Activated CD4-positive, alpha-beta T cell treated with anti-CD3 and anti-CD28 coated beads, Interleukin-2, amount 10 ng/mL, durations not matched to agents 24 days and 14 days (primary cell): Measurements from ENCODE around the gene MYADML2. TPM values are rescaled to one million over a fixed set of nuclear protein-coding genes. Genes with fewer than 3 reads are reported as not detected.

Experiments
- DNase-seq: peaks from one replicate; pipeline ENCODE4 v3.0.0; 2022
- H3K27ac Mint-ChIP-seq: one replicate; pipeline ENCODE4 v1.8.0; 2022; ENCODE audit warnings: mild to moderate bottlenecking, mixed read lengths
- H3K27me3 Mint-ChIP-seq: one replicate; pipeline ENCODE4 v1.8.0; 2022; ENCODE audit warnings: mixed read lengths
- H3K36me3 Mint-ChIP-seq: one replicate; pipeline ENCODE4 v1.8.0; 2022; ENCODE audit warnings: low read depth, mild to moderate bottlenecking, mixed read lengths
- H3K4me1 Mint-ChIP-seq: one replicate; pipeline ENCODE4 v1.8.0; 2021; ENCODE audit warnings: mixed read lengths
- H3K4me3 Mint-ChIP-seq: one replicate; pipeline ENCODE4 v1.8.0; 2022; ENCODE audit warnings: mild to moderate bottlenecking, moderate library complexity, mixed read lengths
- H3K9me3 Mint-ChIP-seq: one replicate; pipeline ENCODE4 v1.8.0; 2021; ENCODE audit warnings: mixed read lengths
- intact Hi-C: fragments of 100-400 bp; cut with micrococcal nuclease; formaldehyde crosslinking; loops from one replicate; pipeline ENCODE4 v1.15.1; 2023
- total RNA-seq: library from RNA; stranded (reverse); gene quantifications from 2 replicates; pipeline ENCODE4 v1.2.3, GENCODE V29; 2022

MYADML2 gene
- total RNA-seq, 1 donor from 2014 or later, result not detected

DNA sequence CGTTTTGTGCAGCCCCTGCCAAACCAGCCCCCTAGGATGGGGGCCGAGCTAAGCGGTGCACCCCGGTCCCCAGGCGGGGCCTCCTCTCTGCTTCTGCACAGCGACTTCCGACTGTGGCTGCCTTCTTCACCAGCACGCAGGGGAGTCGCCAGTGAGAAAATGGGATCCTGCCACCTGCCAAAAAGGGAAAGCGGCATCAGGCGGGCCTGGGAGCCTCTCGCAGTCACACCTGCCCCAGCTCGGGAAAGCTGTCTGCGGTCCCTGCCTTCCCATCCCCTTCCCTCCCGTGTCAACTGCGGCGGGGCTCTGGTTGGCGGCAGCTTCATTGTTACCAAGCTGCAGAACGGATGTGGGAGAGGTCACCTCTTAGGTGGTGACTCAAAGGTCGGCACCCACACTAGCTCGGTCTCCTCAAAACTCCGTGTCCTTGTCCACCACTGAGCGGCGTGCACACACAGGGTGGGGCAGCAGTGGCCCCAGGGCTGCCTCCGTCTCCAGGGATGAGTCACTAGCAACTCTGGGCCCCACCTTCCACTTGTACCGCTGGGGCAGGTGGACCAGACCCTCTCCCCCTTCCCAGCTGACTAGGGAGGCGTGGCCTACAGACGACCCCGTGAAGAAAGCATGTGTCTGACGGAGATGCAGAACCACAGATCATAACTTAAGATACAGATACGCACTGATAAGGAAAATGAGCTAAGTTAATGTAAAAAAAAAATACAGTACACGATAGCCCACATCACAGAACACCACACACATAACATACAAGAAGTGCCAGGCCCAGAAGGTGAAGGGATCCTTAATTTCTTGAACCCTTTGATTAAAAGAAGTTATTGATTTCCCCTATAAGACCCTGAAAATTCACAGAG, 34.4 kb downstream of the MYADML2 start:
- peaks cover 37% of the 10 kb centered on the region for H3K36me3 Mint-ChIP-seq
- intact Hi-C loops, result no loop called here
- no peak for DNase-seq
- no peak overlapping the region for H3K4me3 Mint-ChIP-seq
- no peak overlapping the region for H3K27ac Mint-ChIP-seq
- H3K27me3 Mint-ChIP-seq, result no peaks in the 10 kb centered on the region
- H3K4me1 Mint-ChIP-seq, result peaks cover 20% of the 10 kb centered on the region
- H3K9me3 Mint-ChIP-seq, result no peaks in the 10 kb centered on the region

DNA sequence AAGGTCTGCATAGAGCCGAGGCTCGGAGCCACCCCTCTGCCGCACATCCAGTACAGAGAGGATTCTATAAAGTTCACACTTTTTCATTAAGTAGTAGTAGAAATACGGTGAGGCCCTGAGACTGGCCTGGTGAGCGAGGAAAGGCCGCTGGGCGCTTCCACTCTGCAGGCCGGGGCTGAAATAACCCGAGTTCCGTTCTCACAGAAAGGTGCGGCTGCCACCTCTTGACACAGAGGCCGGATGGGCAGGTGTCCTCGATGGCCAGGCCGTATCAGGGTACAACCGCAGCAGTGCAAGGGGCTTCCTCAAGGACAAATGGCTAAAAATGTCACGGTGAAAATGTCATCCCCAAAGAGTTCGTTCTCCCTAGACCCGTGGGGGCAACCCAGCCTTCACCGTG, 35.1 kb downstream of the MYADML2 start:
- no peak for DNase-seq
- peak overlapping the region; percentile 56 for H3K27ac Mint-ChIP-seq
- H3K4me1 Mint-ChIP-seq, result peaks cover 16% of the 10 kb centered on the region
- no peaks in the 10 kb centered on the region for H3K9me3 Mint-ChIP-seq
- peaks cover 35% of the 10 kb centered on the region for H3K36me3 Mint-ChIP-seq
- intact Hi-C loops, result loop anchor here (2.0 kb wide), 1 partner anchor 15 kb away; the partner anchor contains the start of gene MAFG
- H3K4me3 Mint-ChIP-seq, result peak overlapping the region; percentile 72
- no peaks in the 10 kb centered on the region for H3K27me3 Mint-ChIP-seq

- H3K27me3 Mint-ChIP-seq, result no peaks in the 10 kb centered on the region
- peak within 1 kb of the TSS; percentile 86 for H3K4me3 Mint-ChIP-seq
- peaks cover 38% of the 10 kb centered on the region for H3K36me3 Mint-ChIP-seq
- intact Hi-C loops, result loop anchor here (2.0 kb wide), 1 partner anchor 15 kb away; the partner anchor contains the start of gene MAFG
- peak; percentile 97 for DNase-seq
- H3K9me3 Mint-ChIP-seq, result no peaks in the 10 kb centered on the region
- H3K4me1 Mint-ChIP-seq, result peaks cover 13% of the 10 kb centered on the region
- peak within 1 kb of the TSS; percentile 62 for H3K27ac Mint-ChIP-seq
Observed at GRCh38 chr17:81911277-81911961, 35.6 kb downstream of the MYADML2 start, which contains the start of gene PCYT2. PCYT2 (minus strand) TSS chr17:81911399; CDS start chr17:81911355, 44 bp downstream.

DNA sequence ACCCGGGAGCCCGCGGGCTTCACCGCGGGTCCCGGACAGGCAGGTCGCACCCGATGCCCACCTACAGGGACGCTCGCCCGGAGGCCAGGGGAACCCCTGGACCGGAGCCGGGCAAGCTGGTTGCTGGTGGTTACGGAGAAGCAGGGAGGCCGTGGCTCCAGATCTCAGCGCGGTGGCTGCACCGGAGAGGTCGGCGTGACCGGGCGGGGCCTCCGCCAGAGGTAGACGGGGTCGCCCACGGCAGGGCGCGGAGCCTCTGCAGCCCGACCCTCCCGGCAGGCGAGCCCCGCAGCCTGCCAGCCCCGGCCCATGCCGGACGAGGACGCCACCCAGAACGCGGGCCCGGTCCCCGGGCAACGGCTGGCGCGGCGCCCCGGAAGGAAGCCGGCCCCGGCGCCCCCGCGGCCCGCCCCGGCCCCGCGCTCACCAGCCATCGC, 36.2 kb downstream of the MYADML2 start:
- Mint-ChIP-seq H3K4me3 (peak overlapping the region; percentile 86), H3K27ac (peak overlapping the region; percentile 62), H3K4me1 (peaks cover 10% of the 10 kb centered on the region), H3K27me3 (no peaks in the 10 kb centered on the region), H3K36me3 (peaks cover 34% of the 10 kb centered on the region), H3K9me3 (no peaks in the 10 kb centered on the region)
- intact Hi-C loops, result loop anchor here (2.0 kb wide), 1 partner anchor 16 kb away; the partner anchor contains the start of gene MAFG
- no peak for DNase-seq

GRCh38 chr17:81909966-81910839, 36.8 kb downstream of the MYADML2 start:
- Mint-ChIP-seq H3K9me3 (no peaks in the 10 kb centered on the region), H3K27ac (peak overlapping the region; percentile 62), H3K4me1 (peaks cover 8% of the 10 kb centered on the region), H3K4me3 (peak overlapping the region; percentile 86), H3K36me3 (peaks cover 32% of the 10 kb centered on the region), H3K27me3 (no peaks in the 10 kb centered on the region)
- no peak for DNase-seq
- intact Hi-C loops, result loop anchor here (2.0 kb wide), 1 partner anchor 17 kb away; the partner anchor contains the start of gene MAFG

DNA sequence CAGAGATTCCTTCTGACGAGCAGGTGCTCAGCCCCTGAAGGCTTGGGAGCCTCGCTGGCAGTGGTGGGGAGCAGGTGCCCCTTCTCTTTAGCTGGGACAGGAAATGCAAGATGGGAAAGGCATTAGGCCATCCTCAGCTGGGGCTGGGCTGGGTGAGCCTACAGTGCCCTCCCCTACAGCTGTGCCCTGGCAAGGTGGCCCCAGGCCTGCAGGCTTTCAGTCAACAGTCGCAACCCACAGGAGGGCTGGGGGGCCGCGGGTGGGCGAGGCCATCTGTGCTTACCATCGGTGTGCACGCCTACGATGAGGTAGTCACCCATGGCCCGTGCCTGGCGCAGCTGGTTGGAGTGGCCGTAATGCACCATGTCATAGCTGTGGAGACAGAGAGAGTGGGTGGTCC, 37.8 kb downstream of the MYADML2 start:
- Mint-ChIP-seq H3K27ac (no peak overlapping the region), H3K27me3 (no peaks in the 10 kb centered on the region), H3K4me1 (peaks cover 6% of the 10 kb centered on the region), H3K36me3 (peaks cover 26% of the 10 kb centered on the region), H3K4me3 (peak overlapping the region; percentile 86), H3K9me3 (no peaks in the 10 kb centered on the region)
- intact Hi-C loops, result no loop called here
- DNase-seq, result no peak

DNA sequence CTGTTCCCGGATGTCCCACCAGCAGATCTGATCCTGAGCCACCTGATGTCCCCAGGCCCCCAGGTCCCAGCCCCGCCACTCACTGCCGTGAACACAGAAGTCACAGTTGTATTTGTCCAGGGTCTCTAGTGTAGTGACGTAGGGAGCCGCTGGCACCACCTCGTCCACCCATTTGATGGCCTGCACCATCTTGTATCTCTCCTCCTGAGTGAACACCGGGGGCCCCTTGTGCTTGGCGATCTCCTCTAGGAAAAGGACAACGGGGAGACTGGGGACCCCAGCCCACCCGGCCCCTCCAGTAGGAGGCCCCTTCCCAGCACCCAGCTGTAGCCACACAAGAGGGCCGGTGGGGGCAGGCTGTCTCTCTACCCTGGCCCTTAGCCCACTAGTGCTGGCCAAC, 38.2 kb downstream of the MYADML2 start:
- Mint-ChIP-seq H3K27me3 (no peaks in the 10 kb centered on the region), H3K36me3 (peaks cover 25% of the 10 kb centered on the region), H3K4me1 (peaks cover 6% of the 10 kb centered on the region), H3K9me3 (no peaks in the 10 kb centered on the region), H3K4me3 (no peak overlapping the region), H3K27ac (no peak overlapping the region)
- no peak for DNase-seq
- intact Hi-C loops, result no loop called here

DNA sequence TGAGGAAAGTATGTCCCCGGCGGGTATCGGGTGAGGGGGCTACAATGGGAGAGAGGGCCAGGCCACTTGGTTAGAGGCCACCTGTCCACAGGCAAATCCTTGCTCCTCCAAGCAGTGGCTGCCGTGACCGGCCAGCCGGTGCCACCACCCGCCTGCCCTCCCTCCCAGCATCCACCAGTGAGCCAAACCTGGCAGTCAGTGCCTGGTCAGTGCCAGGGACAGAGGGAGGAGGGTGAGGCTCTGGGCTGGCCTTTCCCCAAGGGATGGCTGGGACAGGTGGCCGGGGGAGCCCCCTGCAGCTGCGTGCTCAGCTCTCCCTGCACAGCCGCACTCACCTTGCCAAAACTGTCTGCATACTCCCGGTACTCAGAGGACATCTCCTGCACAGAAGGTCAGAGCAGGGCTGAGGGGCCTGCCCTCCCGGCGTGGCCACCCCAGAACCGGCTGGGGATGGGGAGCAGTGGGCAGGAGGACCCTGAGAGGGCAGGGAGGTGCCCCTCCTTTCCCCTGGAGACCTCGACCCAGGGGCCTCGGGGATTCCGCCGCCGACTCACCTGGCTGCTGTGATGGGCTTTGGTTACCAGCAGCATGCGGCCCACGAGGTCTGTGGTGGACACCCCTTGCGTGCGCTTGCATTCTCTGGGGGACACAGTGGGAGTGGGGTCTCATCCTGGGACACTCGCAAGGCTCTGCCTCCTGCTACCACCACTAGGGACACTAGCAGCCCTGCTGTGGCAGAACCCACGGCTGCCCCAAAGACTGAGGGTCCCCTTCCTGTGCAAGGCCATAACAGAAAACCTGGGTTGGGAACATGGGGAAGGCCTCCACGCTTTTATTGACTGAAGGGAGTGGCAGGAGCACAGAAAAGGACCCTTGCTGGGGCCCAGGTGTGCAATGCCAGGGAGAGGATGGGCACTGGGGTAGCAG, 39.6 kb downstream of the MYADML2 start:
- Mint-ChIP-seq H3K27me3 (no peaks in the 10 kb centered on the region), H3K27ac (no peak overlapping the region)
- intact Hi-C loops, result no loop called here

GRCh38 chr17:81906476-81907218, 40.4 kb downstream of the MYADML2 start:
- H3K27ac Mint-ChIP-seq, result no peak overlapping the region
- no peak overlapping the region for H3K4me3 Mint-ChIP-seq
- H3K9me3 Mint-ChIP-seq, result no peaks in the 10 kb centered on the region
- no peaks in the 10 kb centered on the region for H3K27me3 Mint-ChIP-seq
- peaks cover 8% of the 10 kb centered on the region for H3K36me3 Mint-ChIP-seq
- intact Hi-C loops, result no loop called here
- no peak for DNase-seq
- H3K4me1 Mint-ChIP-seq, result peaks cover 4% of the 10 kb centered on the region

More for the DNA sequence above, 39.6 kb downstream of the MYADML2 start:
- Mint-ChIP-seq H3K9me3 (no peaks in the 10 kb centered on the region), H3K4me1 (peaks cover 6% of the 10 kb centered on the region), H3K4me3 (no peak overlapping the region), H3K36me3 (peaks cover 14% of the 10 kb centered on the region)
- DNase-seq, result no peak

- no peak for DNase-seq
- no peak overlapping the region for H3K27ac Mint-ChIP-seq
- H3K4me3 Mint-ChIP-seq, result no peak overlapping the region
- H3K9me3 Mint-ChIP-seq, result no peaks in the 10 kb centered on the region
- intact Hi-C loops, result no loop called here
- H3K27me3 Mint-ChIP-seq, result peaks cover 4% of the 10 kb centered on the region
- peaks cover 8% of the 10 kb centered on the region for H3K36me3 Mint-ChIP-seq
- H3K4me1 Mint-ChIP-seq, result peaks cover 6% of the 10 kb centered on the region
Observed at GRCh38 chr17:81905993-81906392, 41.0 kb downstream of the MYADML2 start.

GRCh38 chr17:81905424-81905875, 41.6 kb downstream of the MYADML2 start:
- intact Hi-C loops, result no loop called here
- Mint-ChIP-seq H3K4me1 (peaks cover 5% of the 10 kb centered on the region), H3K9me3 (no peaks in the 10 kb centered on the region), H3K4me3 (no peak overlapping the region), H3K27ac (no peak overlapping the region), H3K36me3 (peaks cover 11% of the 10 kb centered on the region), H3K27me3 (peaks cover 7% of the 10 kb centered on the region)
- no peak for DNase-seq
